ENCODE data around the gene SLC4A8. TPM values are rescaled to one million over a fixed set of nuclear protein-coding genes. Genes with fewer than 3 reads are reported as not detected.

Gene SLC4A8
- total RNA-seq, 2 donors from 2014 or later: 2.4 to 14.4 TPM

DNA sequence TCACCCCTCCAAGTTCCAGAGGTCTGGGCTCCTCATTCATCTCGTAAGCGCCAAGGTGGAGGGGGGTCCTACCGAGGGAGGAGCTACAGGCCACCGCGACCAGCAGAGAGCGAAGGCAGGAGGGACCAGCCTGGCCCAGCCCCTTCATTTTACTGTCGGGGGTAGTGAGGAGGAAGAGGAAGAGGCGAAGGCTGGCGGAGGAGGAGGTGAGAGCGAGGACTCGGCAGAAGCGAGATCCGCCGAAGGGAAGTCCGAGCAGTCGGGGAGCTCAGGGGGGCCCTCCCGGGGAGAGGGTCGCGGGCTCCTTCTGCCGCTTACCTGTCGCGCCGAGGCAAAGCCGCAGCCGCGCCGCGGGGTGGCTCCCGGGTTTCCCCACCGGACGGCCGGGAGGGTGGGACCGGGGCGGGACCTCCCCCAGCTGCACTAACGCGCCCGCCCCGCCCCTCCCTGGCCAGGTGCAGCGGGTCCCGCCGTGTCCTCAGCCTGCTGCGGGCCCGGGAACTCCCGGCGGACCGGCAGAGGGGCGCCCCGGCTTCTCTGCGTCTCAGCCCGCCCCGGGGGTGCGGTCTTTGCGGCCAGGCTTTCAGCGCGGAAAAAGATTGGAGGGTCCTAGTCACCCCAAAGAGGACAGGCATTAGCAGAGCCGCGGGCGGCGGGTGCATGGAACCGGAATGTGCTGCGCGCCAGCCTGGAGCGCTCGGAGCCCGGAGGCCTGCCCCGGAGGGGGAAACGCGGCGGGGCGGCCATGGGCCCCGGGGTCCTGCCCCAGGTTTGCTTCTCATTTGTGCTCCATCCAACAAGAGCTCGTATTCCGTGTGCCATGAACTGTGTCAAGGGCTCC is 33.1 kb upstream of the SLC4A8 start, which contains the start of gene GALNT6:
Gene GALNT6, minus strand, starts transcription at position 124 of the 841 bp plus-strand sequence. CDS start 11,625 bp downstream, outside the sequence.
- peak; percentile 60 to 83 for DNase-seq (ENCODE audit: low spot score in 2 of 2)
- H3K27ac Mint-ChIP-seq: peak within 1 kb of the TSS in 1 of 2 donors; percentile 70
- ATAC-seq: peak; percentile 47 to 72
- no peaks in the 10 kb centered on the region for H3K9me3 Mint-ChIP-seq
- no peaks in the 10 kb centered on the region for H3K36me3 Mint-ChIP-seq

DNA sequence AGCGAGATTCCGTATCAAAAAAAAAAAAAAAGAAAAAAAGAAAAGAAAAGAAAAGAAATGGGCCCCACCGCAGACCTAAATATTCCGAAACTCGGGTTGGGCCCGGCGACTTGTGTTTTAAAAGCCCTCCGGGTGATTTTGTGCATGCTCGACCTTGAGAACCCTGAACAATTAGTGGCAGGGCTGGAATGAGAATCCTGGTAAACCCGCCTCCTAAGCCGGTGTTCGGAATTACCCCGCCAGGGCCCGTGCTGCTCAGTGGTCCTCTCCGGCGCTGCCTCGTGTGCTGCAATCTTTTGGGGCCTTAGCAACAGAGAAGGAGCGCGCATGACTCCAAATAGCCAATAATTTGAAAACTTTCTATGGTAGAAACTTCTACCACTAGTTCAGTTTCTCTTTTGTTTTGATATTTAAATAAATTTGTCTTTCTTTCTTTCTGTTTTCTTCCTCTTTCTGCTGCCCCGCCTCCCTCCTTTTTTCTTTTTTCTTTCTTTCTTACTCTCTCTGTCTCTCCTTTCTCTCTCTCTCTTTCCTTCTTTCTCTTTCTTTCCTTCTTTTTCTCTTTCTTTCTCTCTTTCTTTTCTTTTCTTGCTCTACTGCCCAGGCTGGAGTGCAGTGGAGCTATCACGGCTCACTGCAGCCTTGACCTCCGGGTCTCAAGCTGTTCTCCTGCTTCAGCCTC is 31.9 kb upstream of the SLC4A8 start:
- no peaks in the 10 kb centered on the region for H3K36me3 Mint-ChIP-seq
- ATAC-seq: peak in 1 of 2 donors; percentile 25
- H3K9me3 Mint-ChIP-seq: no peaks in the 10 kb centered on the region
- DNase-seq (ENCODE audit: low spot score in 2 of 2): no peak
- H3K27ac Mint-ChIP-seq: peak overlapping the region; percentile 16 to 45

DNA sequence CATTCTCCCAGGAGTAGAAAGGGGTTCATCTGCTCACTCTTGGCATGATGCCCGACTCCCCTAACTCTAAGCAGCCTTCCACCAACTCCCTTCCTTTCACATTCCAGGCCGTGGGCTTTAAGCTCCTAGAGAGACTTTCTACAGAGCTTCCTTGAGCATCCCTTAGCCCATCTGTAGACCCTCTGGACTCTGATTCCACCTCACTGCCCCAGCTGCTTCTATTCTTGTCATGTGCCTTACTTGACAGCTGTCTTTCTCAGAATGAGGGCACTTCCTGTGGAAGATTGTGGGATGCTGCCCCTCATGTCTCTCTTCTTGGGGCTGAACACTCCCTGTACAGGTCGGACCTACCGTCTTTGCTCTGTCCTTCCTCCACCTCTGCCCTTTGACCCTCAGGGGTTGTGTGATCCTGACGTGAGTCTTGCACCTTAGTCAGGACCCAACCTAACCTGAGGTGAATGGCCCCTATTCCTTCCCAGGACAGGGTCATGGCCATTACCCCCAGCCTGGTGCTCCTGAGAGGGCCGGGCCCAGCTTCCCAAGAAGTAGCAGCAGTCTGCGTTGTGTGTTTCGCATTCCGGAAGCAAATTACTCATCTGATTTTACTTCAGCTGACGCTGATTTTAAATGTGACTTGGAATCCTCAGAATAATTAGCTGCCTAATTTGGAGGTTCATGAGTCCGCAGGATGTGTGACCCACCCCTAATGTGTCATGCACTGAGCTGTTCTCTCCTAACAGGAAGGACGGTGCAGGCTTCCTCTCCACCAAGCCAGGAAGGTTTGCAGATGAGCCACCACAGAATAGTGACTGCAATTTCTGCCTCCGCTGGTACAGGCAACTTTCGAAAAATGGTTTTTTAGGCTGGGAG is 30.7 kb upstream of the SLC4A8 start:
- ATAC-seq (peak; percentile 59 to 78), DNase-seq (ENCODE audit: low spot score in 2 of 2) (peak; percentile 33 to 75)
- Mint-ChIP-seq H3K27ac (peak overlapping the region; percentile 72 to 74), H3K9me3 (no peaks in the 10 kb centered on the region), H3K36me3 (no peaks in the 10 kb centered on the region)

DNA sequence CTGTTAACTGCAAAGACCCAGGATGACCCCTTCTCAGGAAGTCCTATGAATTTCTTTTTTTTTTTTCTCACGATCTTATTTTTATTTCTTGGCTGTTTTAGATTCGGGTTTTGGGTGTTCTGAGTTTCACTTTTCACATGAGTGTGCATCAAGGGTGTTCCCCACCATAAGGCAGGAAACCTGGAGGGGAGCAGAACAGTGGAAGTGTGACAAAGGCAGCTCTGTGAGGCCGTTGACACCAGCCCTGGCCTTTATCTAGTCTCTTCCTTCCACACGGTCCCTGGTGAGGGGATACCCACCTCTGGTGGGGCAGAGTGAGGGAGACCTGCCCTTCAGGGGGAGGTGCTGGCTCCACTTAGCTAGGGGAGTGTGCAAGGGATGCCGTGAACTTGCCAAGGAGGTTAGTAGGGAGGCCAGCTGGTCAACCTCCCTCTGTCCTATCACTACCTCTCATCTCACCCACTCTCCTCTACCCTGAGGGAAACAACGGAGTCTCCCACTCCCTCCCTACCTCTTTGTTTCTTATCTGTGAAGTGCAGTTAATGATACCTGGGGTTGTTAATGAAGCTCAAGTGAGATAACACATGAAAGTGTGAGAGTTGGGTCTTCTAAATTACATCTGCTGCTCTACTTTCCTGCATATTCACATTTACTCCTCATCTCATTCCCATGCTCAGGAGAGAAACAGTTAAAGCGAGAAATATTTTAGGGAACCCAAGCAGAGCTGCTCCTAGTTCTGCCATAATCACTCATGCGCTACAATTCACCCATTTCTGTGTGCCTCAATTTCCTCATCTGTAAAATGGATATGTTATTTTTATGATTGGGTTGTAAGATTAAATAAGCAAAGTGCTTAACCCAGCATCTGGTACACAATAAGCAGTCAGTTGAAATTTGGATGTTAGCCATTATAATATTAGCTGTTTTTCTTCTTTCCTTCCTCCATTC is 29.1 kb upstream of the SLC4A8 start:
- peak; percentile 46 to 60 for ATAC-seq
- Mint-ChIP-seq H3K27ac (peak overlapping the region in 1 of 2 donors; percentile 37), H3K9me3 (no peaks in the 10 kb centered on the region), H3K36me3 (no peaks in the 10 kb centered on the region)
- no peak for DNase-seq (ENCODE audit: low spot score in 2 of 2)

DNA sequence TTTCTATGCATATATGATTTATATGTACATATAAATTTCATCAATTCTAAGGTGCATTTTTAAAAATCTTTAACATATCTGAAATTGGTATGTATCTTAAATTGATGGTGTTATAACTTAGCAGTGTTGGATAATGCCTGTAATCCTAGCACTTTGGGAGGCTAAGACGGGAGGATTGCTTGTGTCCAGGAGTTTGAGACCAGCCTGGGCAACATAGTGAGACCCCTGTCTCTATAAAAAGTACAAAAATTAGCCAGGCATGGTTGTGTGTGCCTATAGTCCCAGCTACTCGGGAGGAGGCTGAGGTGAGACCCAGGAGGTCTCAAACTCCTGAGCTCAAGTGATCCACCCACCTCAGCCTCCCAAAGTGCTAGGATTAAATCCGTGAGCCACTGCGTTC is 27.0 kb upstream of the SLC4A8 start:
- ATAC-seq (no peak), DNase-seq (ENCODE audit: low spot score in 2 of 2) (no peak)
- H3K36me3 Mint-ChIP-seq: no peaks in the 10 kb centered on the region
- H3K9me3 Mint-ChIP-seq: no peaks in the 10 kb centered on the region
- no peak overlapping the region for H3K27ac Mint-ChIP-seq

DNA sequence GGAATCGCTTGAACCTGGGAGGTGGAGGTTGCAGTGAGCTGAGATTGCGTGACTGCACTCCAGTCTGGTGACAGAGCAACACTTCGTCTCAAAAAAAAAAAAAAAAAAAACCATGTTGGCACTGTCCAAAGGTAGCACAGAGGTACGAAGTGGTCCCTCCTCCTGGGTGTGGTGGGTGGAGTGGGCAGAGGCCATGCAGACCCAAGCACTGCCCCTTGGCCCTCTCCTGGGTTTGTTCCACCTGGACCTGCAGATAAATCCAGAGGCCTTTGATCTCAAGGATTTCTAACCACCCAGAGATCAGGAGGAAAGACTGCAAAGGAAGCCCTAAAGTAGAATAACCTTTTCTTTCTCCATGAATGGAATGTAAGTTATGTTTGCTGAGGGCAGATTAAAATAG is 24.7 kb upstream of the SLC4A8 start:
- no peak overlapping the region for H3K27ac Mint-ChIP-seq

DNA sequence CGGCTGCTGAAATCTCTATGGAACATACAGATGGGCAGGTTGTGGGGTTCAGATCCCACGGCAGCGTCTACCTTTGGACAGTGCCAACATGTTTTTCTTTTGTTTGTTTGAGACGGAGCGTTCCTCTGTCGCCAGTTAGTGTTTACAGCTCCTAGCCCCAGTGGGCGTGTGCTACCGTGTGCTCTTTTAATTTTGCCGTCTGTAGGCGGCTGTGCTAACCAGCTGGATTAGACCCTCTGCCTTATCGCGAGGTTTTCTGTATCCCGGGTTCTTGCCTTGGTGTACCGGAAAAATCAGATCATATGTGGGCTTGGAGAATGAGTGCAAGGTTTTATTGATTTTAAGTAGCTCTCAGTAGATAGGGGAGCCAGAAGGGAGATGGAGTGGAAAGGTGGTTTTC is 23.6 kb upstream of the SLC4A8 start:
- DNase-seq (ENCODE audit: low spot score in 2 of 2) (no peak), ATAC-seq (no peak)
- Mint-ChIP-seq H3K36me3 (no peaks in the 10 kb centered on the region), H3K9me3 (no peaks in the 10 kb centered on the region), H3K27ac (no peak overlapping the region)

More for the DNA sequence above, 24.7 kb upstream of the SLC4A8 start:
- Mint-ChIP-seq H3K36me3 (no peaks in the 10 kb centered on the region), H3K9me3 (no peaks in the 10 kb centered on the region)
- DNase-seq (ENCODE audit: low spot score in 2 of 2): no peak
- no peak for ATAC-seq

DNA sequence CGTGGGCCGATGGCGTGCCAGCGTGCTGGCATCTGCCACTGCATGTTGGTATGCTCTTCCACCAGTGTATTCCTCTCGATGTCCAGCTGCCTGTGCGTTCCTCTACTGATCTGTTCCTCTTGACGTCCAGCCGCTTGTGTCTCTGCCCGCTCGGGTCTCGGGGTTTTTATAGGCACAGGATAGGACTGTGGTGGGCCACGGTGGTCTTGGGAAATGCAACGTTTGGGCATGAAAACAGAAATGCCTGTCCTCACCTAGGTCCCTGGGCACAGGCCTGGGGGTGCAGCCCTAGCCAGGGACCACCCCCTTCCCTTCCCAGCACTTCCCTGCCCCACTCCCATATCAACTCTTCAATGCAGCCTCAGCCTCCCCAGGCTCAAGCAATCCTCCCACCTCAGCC is 23.1 kb upstream of the SLC4A8 start:
- ATAC-seq (no peak), DNase-seq (ENCODE audit: low spot score in 2 of 2) (no peak)
- H3K27ac Mint-ChIP-seq: no peak overlapping the region
- H3K9me3 Mint-ChIP-seq: no peaks in the 10 kb centered on the region
- no peaks in the 10 kb centered on the region for H3K36me3 Mint-ChIP-seq

DNA sequence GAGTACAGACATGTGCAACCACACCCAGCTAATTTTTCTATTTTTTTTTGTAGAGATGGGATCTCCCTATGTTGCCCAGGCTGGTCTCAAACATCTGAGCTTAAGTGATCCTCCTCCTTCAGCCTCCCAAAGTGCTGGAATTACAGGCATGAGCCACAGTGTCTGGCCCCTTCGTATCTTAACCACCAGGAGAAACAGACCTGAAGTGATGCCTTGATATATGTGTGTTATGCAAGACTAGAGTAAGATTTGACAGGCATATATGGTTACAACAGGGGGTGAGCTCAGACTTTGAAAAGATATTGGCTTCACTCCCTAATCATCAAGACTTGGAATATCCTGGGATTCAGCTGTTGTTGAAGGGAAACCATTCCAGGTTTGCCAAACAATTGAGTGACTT is 22.7 kb upstream of the SLC4A8 start:
- Mint-ChIP-seq H3K36me3 (no peaks in the 10 kb centered on the region), H3K9me3 (no peaks in the 10 kb centered on the region), H3K27ac (no peak overlapping the region)
- DNase-seq (ENCODE audit: low spot score in 2 of 2): no peak
- ATAC-seq: no peak

DNA sequence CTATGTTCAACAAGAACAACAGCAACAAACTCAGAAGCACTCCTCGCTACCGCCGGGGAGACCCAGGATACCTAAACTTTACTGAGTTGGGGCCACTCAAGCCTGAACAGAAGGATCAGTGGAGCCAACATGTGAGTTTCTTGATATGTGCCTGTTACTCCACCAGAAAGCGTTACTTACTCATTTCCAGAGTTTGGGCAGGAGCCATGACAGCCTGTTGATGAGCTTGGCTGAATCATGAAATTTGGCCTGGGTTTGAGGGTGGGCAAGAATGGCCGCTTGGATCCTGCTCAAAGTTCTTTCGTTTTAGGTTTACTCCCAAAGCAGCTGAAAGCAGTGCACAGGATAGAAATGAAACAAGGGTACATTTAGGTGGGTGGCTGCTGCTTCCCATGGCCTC is 21.5 kb upstream of the SLC4A8 start:
- no peaks in the 10 kb centered on the region for H3K36me3 Mint-ChIP-seq
- ATAC-seq (peak in 1 of 2 donors; percentile 22), DNase-seq (ENCODE audit: low spot score in 2 of 2) (no peak)
- H3K9me3 Mint-ChIP-seq: no peaks in the 10 kb centered on the region
- no peak overlapping the region for H3K27ac Mint-ChIP-seq

DNA sequence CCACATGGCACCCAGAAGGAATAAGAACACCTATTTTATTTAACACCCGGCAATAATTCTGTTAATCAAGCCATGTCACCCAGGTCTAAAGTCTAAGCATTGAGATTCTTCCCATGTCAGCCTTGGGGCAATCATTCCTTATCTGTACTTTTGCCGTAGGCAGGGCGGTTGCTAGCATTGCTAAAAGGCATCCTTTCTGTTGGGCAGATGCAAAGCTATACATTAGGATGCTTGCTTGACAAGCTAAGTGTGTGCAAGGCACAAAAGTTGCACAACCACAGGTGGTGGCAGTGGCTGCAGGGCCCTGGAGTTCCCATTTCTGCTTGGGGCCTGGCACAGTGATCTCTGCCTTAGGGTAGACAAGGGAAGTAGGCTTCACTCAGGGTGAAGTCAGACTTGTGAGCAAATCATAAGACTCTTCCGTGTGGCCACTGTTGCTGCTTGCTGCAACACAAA is 20.9 kb upstream of the SLC4A8 start:
- DNase-seq (ENCODE audit: low spot score in 2 of 2) (no peak), ATAC-seq (no peak)
- Mint-ChIP-seq H3K27ac (no peak overlapping the region), H3K36me3 (no peaks in the 10 kb centered on the region), H3K9me3 (no peaks in the 10 kb centered on the region)

DNA sequence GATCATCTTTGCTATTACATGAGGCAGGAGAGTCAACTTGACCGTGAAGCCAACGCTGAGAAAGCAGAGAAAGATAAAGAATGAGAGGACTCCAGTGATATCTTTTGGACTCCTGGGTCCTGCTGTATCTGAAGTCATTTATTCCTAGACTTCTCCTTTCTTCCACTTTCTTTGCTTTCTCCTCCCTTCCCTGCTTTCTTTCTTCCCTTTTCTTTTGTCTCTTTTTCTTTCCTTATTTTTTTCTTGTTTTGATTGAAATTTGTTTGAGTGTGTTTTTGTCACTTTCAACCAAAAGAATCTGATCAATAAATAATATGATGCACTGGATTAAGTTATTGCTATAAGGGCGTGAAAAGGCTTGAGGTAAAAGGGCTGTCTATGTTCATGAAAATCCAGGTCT is 20.0 kb upstream of the SLC4A8 start:
- no peak overlapping the region for H3K27ac Mint-ChIP-seq
- ATAC-seq: no peak
- DNase-seq (ENCODE audit: low spot score in 2 of 2): no peak
- no peaks in the 10 kb centered on the region for H3K9me3 Mint-ChIP-seq
- H3K36me3 Mint-ChIP-seq: no peaks in the 10 kb centered on the region

DNA sequence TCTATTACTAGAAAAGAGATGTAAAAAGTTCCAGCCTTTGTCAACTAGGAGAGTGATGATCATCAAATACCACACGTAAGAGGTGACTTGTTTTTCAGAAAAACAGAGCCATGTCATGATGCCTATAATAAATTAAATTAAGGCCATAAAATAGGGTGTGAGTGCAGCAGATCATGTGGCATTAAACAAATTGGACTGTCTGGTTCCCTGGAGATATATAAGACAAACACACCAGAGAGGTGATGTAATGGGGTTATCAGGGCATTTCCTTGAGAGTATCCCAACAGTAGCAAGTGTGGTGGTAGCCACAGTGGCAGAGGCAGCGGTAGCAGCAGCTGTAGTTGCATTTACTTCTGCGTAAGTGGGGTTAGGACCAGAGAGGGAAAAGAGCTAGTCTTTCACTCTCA is 18.8 kb upstream of the SLC4A8 start:
- no peak for ATAC-seq
- H3K27ac Mint-ChIP-seq: no peak overlapping the region
- no peaks in the 10 kb centered on the region for H3K36me3 Mint-ChIP-seq
- no peak for DNase-seq (ENCODE audit: low spot score in 2 of 2)
- H3K9me3 Mint-ChIP-seq: no peaks in the 10 kb centered on the region

DNA sequence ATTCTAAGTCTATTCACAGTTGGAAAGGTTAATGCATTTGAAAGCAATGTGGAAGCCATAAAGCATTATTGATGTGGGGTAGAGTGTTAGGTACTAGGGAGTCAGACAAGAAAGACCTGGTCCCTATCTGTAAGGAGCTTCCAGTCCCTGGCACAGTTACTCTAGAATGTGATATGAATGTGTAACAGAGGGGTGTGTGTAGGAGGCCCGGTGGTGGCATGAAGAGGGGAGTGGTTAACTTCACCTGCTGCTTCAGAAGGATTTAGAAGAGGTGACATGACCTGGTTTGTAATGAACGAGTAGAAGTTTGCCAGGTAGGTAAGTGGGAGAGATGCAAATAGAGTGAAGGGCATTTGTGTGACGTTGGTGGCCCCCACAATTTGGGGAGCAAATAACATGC is 18.3 kb upstream of the SLC4A8 start:
- ATAC-seq: no peak
- Mint-ChIP-seq H3K36me3 (no peaks in the 10 kb centered on the region), H3K9me3 (no peaks in the 10 kb centered on the region), H3K27ac (no peak overlapping the region)
- no peak for DNase-seq (ENCODE audit: low spot score in 2 of 2)

DNA sequence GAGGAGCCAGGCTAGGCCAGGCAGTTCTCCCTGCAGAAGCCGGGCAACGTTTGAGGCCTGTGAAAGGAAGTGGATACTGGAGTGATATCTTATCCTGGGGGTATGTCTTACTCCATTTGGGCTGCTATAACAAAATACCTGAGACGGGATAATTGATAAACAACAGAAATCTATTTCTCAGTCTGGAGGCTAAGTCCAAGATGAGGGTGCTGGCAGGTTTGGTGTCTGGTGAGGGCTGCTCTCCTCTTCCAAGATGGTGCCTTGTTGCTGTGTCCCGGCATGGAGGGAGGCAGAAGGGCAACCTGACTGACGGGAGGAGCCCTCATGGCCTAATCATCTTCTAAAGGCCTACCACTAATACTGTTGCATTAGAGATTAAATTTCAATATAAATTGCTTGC is 17.8 kb upstream of the SLC4A8 start:
- H3K27ac Mint-ChIP-seq: no peak overlapping the region
- ATAC-seq (no peak), DNase-seq (ENCODE audit: low spot score in 2 of 2) (no peak)
- H3K9me3 Mint-ChIP-seq: no peaks in the 10 kb centered on the region
- H3K36me3 Mint-ChIP-seq: no peaks in the 10 kb centered on the region

DNA sequence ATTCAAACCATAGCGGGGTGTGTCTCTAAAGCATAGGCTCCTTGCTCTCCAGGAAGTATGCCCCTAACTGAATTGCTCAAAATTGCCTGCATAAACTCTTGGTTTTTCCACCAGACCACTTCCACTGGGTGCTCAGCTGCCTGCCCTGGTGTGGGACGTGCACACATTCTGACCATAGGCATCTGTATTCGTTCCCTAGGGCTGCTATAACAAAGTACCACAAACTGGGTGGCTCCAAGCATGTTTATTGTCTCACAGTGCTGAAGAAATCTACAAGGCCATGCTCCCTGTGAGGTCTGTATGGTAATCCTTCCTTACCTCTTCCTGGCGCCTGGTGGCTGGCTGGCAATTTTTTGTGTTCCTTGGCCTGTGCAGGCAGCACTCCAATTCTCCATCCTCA is 17.0 kb upstream of the SLC4A8 start:
- H3K9me3 Mint-ChIP-seq: no peaks in the 10 kb centered on the region
- no peak overlapping the region for H3K27ac Mint-ChIP-seq
- ATAC-seq (no peak), DNase-seq (ENCODE audit: low spot score in 2 of 2) (no peak)
- H3K36me3 Mint-ChIP-seq: no peaks in the 10 kb centered on the region

Measured in activated naive CD4-positive, alpha-beta T cell treated with anti-CD3 and anti-CD28 coated beads, Interleukin-2, amount 50 U/mL, for 72 hours (primary cell).